ENCODE measurements around the gene RAD51B.

- TF ChIP-seq CTCF (IDR thresholded peaks at IDR 0.05; ENCODE audit: low read length), result no peak
- TF ChIP-seq EZH2 (optimal IDR thresholded peaks at IDR 0.05; ENCODE audit: low read depth, low read length), result no peak
- TF ChIP-seq EZH2phosphoT487 (IDR thresholded peaks at IDR 0.05; ENCODE audit: low read length), result no peak
Observed at GRCh38 chr14:68413509-68413908, 593.9 kb downstream of the RAD51B start.
